AG09309 (cell line): Measurements from ENCODE around the gene LPAR2.

Experiments used
- DNase-seq: peaks from one replicate; pipeline ENCODE4 v3.0.0-alpha.2; 2010; ENCODE audit warnings: low read depth
- H3K4me3 ChIP-seq: 2 replicates; pipeline ENCODE4 v1.5.1; 2011; ENCODE audit warnings: mild to moderate bottlenecking, low read depth, low read length, moderate library complexity; ENCODE audit not compliant: control insufficient read depth
- CTCF ChIP-seq: IDR thresholded peaks from 2 replicates; pipeline ENCODE4 v1.5.1; 2011; ENCODE audit warnings: mild to moderate bottlenecking, low read depth, low read length, inconsistent platforms; ENCODE audit not compliant: insufficient read depth, control insufficient read depth; ENCODE audit errors: missing control alignments

The LPAR2 gene

GRCh38 chr19:19652482-19653295, 24.7 kb upstream of the LPAR2 start:
- DNase-seq, result no peak
- no peak overlapping the region for H3K4me3 ChIP-seq
- TF ChIP-seq CTCF, result no peak

- TF ChIP-seq CTCF, result no peak
- DNase-seq, result no peak
- H3K4me3 ChIP-seq, result no peak overlapping the region
Measured at GRCh38 chr19:19651076-19651475, 23.1 kb upstream of the LPAR2 start.

- no peak overlapping the region for H3K4me3 ChIP-seq
- TF ChIP-seq CTCF, result no peak
- no peak for DNase-seq
Measured at GRCh38 chr19:19650331-19650730, 22.3 kb upstream of the LPAR2 start.

GRCh38 chr19:19649580-19649995, 21.6 kb upstream of the LPAR2 start:
- TF ChIP-seq CTCF, result no peak
- DNase-seq, result no peak
- H3K4me3 ChIP-seq, result no peak overlapping the region

- no peak for TF ChIP-seq CTCF
- DNase-seq, result no peak
- H3K4me3 ChIP-seq, result no peak overlapping the region
Measured at GRCh38 chr19:19649155-19649554, 21.1 kb upstream of the LPAR2 start.

GRCh38 chr19:19647037-19647835, 19.2 kb upstream of the LPAR2 start:
- no peak for DNase-seq
- H3K4me3 ChIP-seq, result no peak overlapping the region
- TF ChIP-seq CTCF, result no peak
